Measurements from ENCODE around the gene SPTAN1.

The SPTAN1 gene

DNA sequence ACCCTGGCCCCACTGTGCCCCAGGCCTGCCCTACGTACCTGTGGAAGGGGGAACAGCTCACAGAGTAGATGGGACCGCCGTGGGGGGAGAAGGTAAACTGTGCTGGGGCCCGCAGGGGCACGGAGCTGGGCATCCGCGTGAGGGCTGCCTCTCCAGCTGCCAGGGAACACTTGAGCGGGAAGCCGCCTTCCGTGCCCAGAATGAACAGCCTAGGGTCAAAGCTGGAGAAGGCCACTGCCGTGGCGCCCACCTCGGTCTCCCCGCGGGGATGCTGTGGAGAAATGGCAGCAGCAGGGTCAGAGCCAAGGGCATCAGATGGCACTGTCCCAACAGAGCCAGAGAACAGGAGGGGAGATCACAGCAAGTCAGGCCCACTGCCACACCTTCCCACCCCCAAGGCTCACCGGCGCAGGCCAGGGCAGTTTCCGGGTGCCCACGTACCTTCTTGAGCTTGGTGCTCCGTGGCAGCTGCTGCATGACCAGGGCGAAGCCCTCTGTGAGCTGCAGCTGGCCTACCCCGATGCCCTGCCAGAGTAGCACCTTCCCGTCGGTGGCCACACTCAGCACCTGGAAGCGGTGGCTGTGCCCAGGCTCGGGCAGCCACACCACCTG is 82.4 kb downstream of the SPTAN1 start:
- TF ChIP-seq, protein P1, sequence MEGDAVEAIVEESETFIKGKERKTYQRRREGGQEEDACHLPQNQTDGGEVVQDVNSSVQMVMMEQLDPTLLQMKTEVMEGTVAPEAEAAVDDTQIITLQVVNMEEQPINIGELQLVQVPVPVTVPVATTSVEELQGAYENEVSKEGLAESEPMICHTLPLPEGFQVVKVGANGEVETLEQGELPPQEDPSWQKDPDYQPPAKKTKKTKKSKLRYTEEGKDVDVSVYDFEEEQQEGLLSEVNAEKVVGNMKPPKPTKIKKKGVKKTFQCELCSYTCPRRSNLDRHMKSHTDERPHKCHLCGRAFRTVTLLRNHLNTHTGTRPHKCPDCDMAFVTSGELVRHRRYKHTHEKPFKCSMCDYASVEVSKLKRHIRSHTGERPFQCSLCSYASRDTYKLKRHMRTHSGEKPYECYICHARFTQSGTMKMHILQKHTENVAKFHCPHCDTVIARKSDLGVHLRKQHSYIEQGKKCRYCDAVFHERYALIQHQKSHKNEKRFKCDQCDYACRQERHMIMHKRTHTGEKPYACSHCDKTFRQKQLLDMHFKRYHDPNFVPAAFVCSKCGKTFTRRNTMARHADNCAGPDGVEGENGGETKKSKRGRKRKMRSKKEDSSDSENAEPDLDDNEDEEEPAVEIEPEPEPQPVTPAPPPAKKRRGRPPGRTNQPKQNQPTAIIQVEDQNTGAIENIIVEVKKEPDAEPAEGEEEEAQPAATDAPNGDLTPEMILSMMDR (IDR thresholded peaks at IDR 0.05; ENCODE audit: control insufficient read depth, extremely low read depth, insufficient read depth): no peak
- no peak overlapping the region for H3K4me3 ChIP-seq (ENCODE audit: low read depth, low read length)
- no peak for DNase-seq (ENCODE audit: low read depth)

- TF ChIP-seq, protein P1 (IDR thresholded peaks at IDR 0.05; ENCODE audit: control insufficient read depth, extremely low read depth, insufficient read depth): peak; percentile 54
- peak; percentile 50 for DNase-seq (ENCODE audit: low read depth)
These were observed 83.1 kb downstream of the SPTAN1 start for GRCh38 chr9:128635266-128636023.

DNA sequence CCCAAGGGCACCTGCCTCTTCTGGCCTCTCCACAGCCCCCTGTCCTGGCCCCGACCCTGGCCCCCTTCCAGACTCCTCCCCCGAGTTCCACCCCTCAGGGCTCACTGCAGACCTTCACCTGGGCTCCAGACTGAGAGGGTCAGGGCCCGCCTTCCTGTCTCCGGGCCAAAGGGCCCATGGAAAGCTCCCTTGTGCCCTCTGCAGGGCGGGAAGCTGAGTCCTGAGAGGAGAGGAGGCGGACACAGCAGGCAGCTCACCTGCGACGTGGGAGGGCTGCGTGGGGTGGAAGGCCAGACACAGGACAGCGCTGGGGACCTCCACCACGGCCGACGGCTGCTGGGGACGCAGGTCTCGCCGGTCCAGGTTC is 83.6 kb downstream of the SPTAN1 start:
- peak; percentile 35 for DNase-seq (ENCODE audit: low read depth)
- no peak overlapping the region for H3K4me3 ChIP-seq (ENCODE audit: low read depth, low read length)
- TF ChIP-seq, protein P1 (IDR thresholded peaks at IDR 0.05; ENCODE audit: control insufficient read depth, extremely low read depth, insufficient read depth): peak; percentile 65

More at GRCh38 chr9:128635266-128636023, 83.1 kb downstream of the SPTAN1 start:
- H3K4me3 ChIP-seq (ENCODE audit: low read depth, low read length): no peak overlapping the region

- H3K4me3 ChIP-seq (ENCODE audit: low read depth, low read length): no peak overlapping the region
- DNase-seq (ENCODE audit: low read depth): no peak
- TF ChIP-seq, protein P1 (IDR thresholded peaks at IDR 0.05; ENCODE audit: control insufficient read depth, extremely low read depth, insufficient read depth): no peak
These were observed 84.5 kb downstream of the SPTAN1 start for GRCh38 chr9:128636556-128637530.

DNA sequence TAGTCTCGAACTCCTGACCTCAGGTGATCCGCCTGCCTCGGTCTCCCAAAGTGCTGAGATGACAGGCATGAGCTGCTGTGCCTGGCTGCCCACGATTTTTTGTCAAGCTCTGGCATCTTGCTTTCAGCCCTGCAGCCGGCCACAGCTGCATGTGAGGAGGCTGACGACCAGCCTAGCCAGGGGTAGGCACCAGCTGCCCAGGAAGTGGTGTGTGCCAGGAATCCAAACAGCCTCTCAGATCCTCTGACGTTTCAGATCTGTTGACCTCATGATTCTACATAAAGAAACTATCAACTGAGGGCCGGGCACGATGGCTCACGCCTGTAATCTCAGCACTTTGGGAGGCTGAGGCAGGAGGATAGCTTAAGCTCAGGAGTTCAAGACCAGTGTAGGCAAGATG is 85.3 kb downstream of the SPTAN1 start:
- no peak overlapping the region for H3K4me3 ChIP-seq (ENCODE audit: low read depth, low read length)
- TF ChIP-seq, protein P1 (IDR thresholded peaks at IDR 0.05; ENCODE audit: control insufficient read depth, extremely low read depth, insufficient read depth): no peak
- DNase-seq (ENCODE audit: low read depth): no peak

GRCh38 chr9:128638580-128638979 is 86.2 kb downstream of the SPTAN1 start:
- no peak overlapping the region for H3K4me3 ChIP-seq (ENCODE audit: low read depth, low read length)
- no peak for DNase-seq (ENCODE audit: low read depth)
- TF ChIP-seq, protein P1 (IDR thresholded peaks at IDR 0.05; ENCODE audit: control insufficient read depth, extremely low read depth, insufficient read depth): no peak

All from LNCaP clone FGC (cell line).